ENCODE measurements around the gene SLC8B1. TPM values are rescaled to one million over a fixed set of nuclear protein-coding genes. Genes with fewer than 3 reads are reported as not detected.

The SLC8B1 gene
- total RNA-seq, 1 donor from 2014 or later: 19.1 TPM

- no peak for TF ChIP-seq CTCF (IDR thresholded peaks at IDR 0.05; ENCODE audit: unreplicated experiment)
- DNase-seq (ENCODE audit: low spot score in 2 of 2, unreplicated experiment in 2 of 2): no peak
- H3K36me3 Mint-ChIP-seq: peaks cover 13% of the 10 kb centered on the region
- no peak overlapping the region for H3K4me3 Mint-ChIP-seq
- no peaks in the 10 kb centered on the region for H3K9me3 Mint-ChIP-seq
- peaks cover 13% of the 10 kb centered on the region for H3K4me1 Mint-ChIP-seq
- no peaks in the 10 kb centered on the region for H3K27me3 Mint-ChIP-seq (ENCODE audit: low read depth)
- H3K27ac Mint-ChIP-seq: no peak overlapping the region
These were observed 32.4 kb downstream of the SLC8B1 start for GRCh38 chr12:113302466-113302865.

GRCh38 chr12:113301811-113302210, 33.1 kb downstream of the SLC8B1 start:
- no peak for TF ChIP-seq CTCF (IDR thresholded peaks at IDR 0.05; ENCODE audit: unreplicated experiment)
- no peak overlapping the region for H3K4me3 Mint-ChIP-seq
- DNase-seq (ENCODE audit: low spot score in 2 of 2, unreplicated experiment in 2 of 2): no peak
- H3K27ac Mint-ChIP-seq: no peak overlapping the region
- H3K9me3 Mint-ChIP-seq: no peaks in the 10 kb centered on the region
- peaks cover 13% of the 10 kb centered on the region for H3K4me1 Mint-ChIP-seq
- H3K27me3 Mint-ChIP-seq (ENCODE audit: low read depth): no peaks in the 10 kb centered on the region
- H3K36me3 Mint-ChIP-seq: peaks cover 13% of the 10 kb centered on the region

- peak overlapping the region; percentile 85 for H3K27ac Mint-ChIP-seq
- no peak for TF ChIP-seq CTCF (IDR thresholded peaks at IDR 0.05; ENCODE audit: unreplicated experiment)
- no peaks in the 10 kb centered on the region for H3K9me3 Mint-ChIP-seq
- no peak for DNase-seq (ENCODE audit: low spot score in 2 of 2, unreplicated experiment in 2 of 2)
- peaks cover 13% of the 10 kb centered on the region for H3K4me1 Mint-ChIP-seq
- H3K4me3 Mint-ChIP-seq: peak overlapping the region; percentile 26
- no peaks in the 10 kb centered on the region for H3K27me3 Mint-ChIP-seq (ENCODE audit: low read depth)
- peaks cover 7% of the 10 kb centered on the region for H3K36me3 Mint-ChIP-seq
These were observed 35.2 kb downstream of the SLC8B1 start for GRCh38 chr12:113299619-113300237.

GRCh38 chr12:113298861-113299545, 35.9 kb downstream of the SLC8B1 start:
- no peak for TF ChIP-seq CTCF (IDR thresholded peaks at IDR 0.05; ENCODE audit: unreplicated experiment)
- peaks cover 7% of the 10 kb centered on the region for H3K36me3 Mint-ChIP-seq
- no peaks in the 10 kb centered on the region for H3K9me3 Mint-ChIP-seq
- peaks cover 13% of the 10 kb centered on the region for H3K4me1 Mint-ChIP-seq
- H3K27me3 Mint-ChIP-seq (ENCODE audit: low read depth): no peaks in the 10 kb centered on the region
- H3K27ac Mint-ChIP-seq: peak overlapping the region; percentile 59
- no peak for DNase-seq (ENCODE audit: low spot score in 2 of 2, unreplicated experiment in 2 of 2)
- H3K4me3 Mint-ChIP-seq: no peak overlapping the region

- Mint-ChIP-seq H3K9me3 (no peaks in the 10 kb centered on the region), H3K4me1 (peaks cover 13% of the 10 kb centered on the region), H3K36me3 (peaks cover 7% of the 10 kb centered on the region), H3K27ac (no peak overlapping the region), H3K4me3 (no peak overlapping the region), H3K27me3 (ENCODE audit: low read depth) (no peaks in the 10 kb centered on the region)
- no peak for TF ChIP-seq CTCF (IDR thresholded peaks at IDR 0.05; ENCODE audit: unreplicated experiment)
- no peak for DNase-seq (ENCODE audit: low spot score in 2 of 2, unreplicated experiment in 2 of 2)
These were observed 36.5 kb downstream of the SLC8B1 start for GRCh38 chr12:113298472-113298817.

Measured in mesothelial cell of epicardium (in vitro differentiated cells).